Fibroblast of mammary gland (primary cell): ENCODE data around the gene DLGAP3.

Experiments used
- DNase-seq: peaks from one replicate; pipeline ENCODE4 v3.0.0-alpha.2; 2010; ENCODE audit warnings: low read depth
- H3K4me3 ChIP-seq: 2 replicates; pipeline ENCODE4 v1.5.1; 2011; ENCODE audit warnings: low read depth, mild to moderate bottlenecking, low read length, moderate library complexity; ENCODE audit not compliant: control insufficient read depth
- TF ChIP-seq, protein P1 (sequence below): conservative IDR thresholded peaks from 2 replicates; pipeline ENCODE4 v1.5.1; 2011; ENCODE audit warnings: low read depth, low read length, inconsistent platforms; ENCODE audit not compliant: control insufficient read depth, insufficient read depth

Gene DLGAP3

DNA sequence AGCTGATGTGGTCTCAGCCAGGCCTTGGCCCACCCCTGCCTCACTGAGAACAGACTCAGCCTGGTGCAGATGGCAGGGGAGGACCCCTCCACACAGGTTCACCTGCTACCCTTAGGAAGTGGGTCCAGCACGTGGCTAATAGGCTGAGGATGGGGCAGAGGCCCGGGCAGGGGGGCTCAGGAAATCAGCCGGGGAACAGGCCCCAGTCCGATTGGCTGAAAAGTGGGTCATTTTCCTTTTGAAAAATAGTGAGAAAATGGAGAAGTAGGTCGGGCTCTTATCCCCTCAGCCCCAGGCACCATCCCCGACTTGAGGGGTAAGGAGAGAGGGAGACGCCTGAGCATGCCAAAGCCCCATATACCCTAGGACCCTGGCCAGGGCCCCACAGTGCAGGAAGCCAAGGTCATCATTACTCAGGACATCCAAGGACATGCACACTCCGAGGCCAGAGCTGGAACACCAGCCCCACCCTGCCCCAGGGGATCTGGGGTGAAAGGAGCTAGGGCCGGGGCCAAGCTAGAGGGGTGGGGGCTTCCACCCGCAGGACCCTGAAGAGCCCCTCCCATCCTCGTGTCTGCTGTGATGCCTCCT, 11.0 kb downstream of the DLGAP3 start:
- H3K4me3 ChIP-seq, result no peak overlapping the region
- DNase-seq, result no peak
- TF ChIP-seq, protein P1, sequence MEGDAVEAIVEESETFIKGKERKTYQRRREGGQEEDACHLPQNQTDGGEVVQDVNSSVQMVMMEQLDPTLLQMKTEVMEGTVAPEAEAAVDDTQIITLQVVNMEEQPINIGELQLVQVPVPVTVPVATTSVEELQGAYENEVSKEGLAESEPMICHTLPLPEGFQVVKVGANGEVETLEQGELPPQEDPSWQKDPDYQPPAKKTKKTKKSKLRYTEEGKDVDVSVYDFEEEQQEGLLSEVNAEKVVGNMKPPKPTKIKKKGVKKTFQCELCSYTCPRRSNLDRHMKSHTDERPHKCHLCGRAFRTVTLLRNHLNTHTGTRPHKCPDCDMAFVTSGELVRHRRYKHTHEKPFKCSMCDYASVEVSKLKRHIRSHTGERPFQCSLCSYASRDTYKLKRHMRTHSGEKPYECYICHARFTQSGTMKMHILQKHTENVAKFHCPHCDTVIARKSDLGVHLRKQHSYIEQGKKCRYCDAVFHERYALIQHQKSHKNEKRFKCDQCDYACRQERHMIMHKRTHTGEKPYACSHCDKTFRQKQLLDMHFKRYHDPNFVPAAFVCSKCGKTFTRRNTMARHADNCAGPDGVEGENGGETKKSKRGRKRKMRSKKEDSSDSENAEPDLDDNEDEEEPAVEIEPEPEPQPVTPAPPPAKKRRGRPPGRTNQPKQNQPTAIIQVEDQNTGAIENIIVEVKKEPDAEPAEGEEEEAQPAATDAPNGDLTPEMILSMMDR, result no peak

GRCh38 chr1:34917017-34917416, 12.4 kb downstream of the DLGAP3 start:
- DNase-seq, result no peak
- TF ChIP-seq, protein P1, result no peak
- H3K4me3 ChIP-seq, result no peak overlapping the region

- no peak for DNase-seq
- TF ChIP-seq, protein P1, result no peak
- H3K4me3 ChIP-seq, result no peak overlapping the region
These were observed 13.3 kb downstream of the DLGAP3 start for GRCh38 chr1:34916104-34916503.

DNA sequence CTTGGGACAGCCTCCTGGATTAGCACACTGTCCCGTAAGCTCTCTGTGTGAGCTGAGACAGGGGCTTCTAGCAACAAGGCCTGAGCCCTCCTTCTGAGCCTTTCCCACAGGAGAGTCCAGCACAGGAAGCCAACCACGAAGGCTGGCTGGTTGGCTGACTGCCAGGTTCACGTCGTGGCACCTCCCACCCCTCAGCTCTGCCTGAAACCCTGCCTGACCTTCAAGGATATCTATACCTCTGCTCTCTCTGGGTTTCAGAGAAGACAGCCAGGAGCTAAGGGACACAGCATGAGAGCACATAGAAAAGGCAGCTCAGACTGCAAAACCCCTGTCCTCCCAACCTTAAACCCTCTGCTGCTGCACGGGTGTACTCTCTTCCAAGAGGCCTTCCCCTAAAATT, 13.9 kb downstream of the DLGAP3 start:
- no peak for DNase-seq
- TF ChIP-seq, protein P1, result no peak
- H3K4me3 ChIP-seq, result no peak overlapping the region

DNA sequence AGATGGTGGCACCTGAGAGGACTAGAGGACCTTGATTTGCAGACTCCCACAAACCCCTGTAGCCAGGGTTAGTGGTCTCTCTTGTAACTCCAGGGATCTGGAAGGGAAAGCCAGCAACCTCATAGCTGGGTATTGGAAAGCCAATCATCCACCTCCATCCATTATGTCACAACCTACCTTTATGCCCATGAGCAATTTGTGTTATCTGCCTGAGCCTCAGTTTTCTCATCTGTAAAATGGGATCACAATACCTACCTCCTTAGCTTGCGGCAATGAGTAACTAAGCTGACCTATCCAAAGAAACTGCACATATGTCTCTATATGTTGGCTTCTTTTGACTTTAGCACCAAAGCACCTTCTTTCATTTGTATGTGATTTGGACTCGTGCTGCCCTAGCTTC, 14.5 kb downstream of the DLGAP3 start:
- DNase-seq, result no peak
- H3K4me3 ChIP-seq, result no peak overlapping the region
- TF ChIP-seq, protein P1, result no peak

DNA sequence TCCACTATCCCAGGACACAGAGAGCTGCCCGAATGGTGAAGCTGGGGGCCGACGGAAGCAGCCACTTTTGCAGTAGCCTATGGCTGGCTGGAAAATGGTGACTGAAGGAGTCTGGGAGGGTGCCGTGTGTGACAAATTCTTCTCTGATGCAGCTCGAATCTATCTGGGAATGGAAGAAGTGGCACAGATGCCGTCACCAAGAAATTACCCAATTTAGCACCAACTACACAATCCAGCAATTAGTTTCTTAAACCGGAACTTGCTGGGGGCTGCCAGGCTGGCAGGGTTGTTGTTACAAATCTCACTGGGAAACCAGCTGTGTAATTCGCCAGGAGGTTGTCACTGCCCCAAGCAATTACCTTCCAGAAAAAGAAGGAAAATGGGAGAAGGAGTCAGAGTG, 18.0 kb downstream of the DLGAP3 start:
- DNase-seq, result no peak
- TF ChIP-seq, protein P1, result no peak
- H3K4me3 ChIP-seq, result no peak overlapping the region

DNA sequence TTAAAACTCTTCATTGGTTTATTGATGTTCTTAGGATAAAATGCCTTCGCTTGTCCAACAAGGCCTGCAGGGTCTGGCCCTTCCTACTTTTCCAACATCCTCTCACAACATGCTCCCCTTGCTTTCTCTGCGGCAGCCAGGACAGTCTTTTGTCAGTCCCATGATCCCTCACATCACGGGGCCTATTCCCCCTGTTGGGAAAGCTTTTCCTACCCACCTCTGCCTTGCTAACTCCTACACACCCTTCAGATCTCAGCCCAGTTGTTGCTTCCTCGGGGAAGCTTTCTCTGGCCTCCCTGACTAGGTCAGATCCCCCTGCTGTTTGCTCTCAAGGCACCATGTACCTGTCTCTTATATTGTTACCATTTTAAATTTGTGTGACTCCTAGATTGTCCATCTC, 19.0 kb downstream of the DLGAP3 start:
- H3K4me3 ChIP-seq, result no peak overlapping the region
- TF ChIP-seq, protein P1, result no peak
- DNase-seq, result no peak
